GM12892 (cell line): ENCODE data around the gene JAZF1.

Source experiments
- POLR2A ChIP-seq: IDR thresholded peaks from 2 replicates; pipeline ENCODE4 v1.6.1; 2011; ENCODE audit warnings: low read depth, low read length, control low read depth
- POLR2AphosphoS5 ChIP-seq: IDR thresholded peaks from 2 replicates; pipeline ENCODE4 v1.6.1; 2011; ENCODE audit warnings: low read depth, low read length, control low read depth

- TF ChIP-seq POLR2AphosphoS5 = no peak
- TF ChIP-seq POLR2A = no peak
Observed at GRCh38 chr7:27825891-27826290, 354.7 kb downstream of the JAZF1 start.
